AG10803 (cell line): ENCODE results near the gene COA6.
A peak's percentile ranks its signal among the peaks of the same experiment; 100 is the strongest.
"Not testable (repeated sequence)": the region's sequence is repeated elsewhere in the genome, so short reads cannot be mapped to it uniquely, and the experiment has no call there.

Experiments used
- DNase-seq: peaks from one replicate; pipeline ENCODE4 v3.0.0; 2010; ENCODE audit warnings: low read depth
- H3K4me3 ChIP-seq: 2 replicates; pipeline ENCODE4 v1.5.1; 2011; ENCODE audit warnings: mild to moderate bottlenecking, low read length, control low read depth
- TF ChIP-seq, protein P1 (sequence below): conservative IDR thresholded peaks from 2 replicates; pipeline ENCODE4 v1.5.1; 2011; ENCODE audit warnings: mild to moderate bottlenecking, low read length, control low read depth, inconsistent platforms

Gene COA6

DNA sequence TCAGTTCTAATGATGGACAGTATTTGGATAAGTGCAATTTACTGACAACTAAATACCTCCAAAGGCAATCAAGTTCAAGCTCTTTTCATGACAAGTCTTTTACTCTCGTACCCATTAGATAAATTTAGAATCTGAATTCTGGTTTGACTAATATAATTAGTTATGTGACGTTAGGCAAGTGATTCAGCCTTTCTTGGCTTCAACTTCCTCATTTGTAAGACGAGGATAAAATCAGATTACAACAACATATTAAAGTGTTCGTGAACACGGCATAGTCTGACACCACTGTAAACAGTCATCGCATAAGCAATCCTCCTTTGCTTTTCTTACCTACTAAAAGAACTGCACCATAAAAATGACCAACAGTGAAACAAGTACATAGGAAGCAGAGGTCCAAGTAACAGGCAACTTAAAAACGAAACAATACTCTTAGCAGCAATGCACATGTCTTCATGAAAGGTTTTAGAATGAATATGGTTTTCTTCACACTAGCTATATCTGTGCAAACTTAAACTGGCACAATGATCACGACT is 25.7 kb downstream of the COA6 start:
- DNase-seq, result peak; percentile 32
- TF ChIP-seq, protein P1, sequence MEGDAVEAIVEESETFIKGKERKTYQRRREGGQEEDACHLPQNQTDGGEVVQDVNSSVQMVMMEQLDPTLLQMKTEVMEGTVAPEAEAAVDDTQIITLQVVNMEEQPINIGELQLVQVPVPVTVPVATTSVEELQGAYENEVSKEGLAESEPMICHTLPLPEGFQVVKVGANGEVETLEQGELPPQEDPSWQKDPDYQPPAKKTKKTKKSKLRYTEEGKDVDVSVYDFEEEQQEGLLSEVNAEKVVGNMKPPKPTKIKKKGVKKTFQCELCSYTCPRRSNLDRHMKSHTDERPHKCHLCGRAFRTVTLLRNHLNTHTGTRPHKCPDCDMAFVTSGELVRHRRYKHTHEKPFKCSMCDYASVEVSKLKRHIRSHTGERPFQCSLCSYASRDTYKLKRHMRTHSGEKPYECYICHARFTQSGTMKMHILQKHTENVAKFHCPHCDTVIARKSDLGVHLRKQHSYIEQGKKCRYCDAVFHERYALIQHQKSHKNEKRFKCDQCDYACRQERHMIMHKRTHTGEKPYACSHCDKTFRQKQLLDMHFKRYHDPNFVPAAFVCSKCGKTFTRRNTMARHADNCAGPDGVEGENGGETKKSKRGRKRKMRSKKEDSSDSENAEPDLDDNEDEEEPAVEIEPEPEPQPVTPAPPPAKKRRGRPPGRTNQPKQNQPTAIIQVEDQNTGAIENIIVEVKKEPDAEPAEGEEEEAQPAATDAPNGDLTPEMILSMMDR, result no peak
- no peak overlapping the region for H3K4me3 ChIP-seq

DNA sequence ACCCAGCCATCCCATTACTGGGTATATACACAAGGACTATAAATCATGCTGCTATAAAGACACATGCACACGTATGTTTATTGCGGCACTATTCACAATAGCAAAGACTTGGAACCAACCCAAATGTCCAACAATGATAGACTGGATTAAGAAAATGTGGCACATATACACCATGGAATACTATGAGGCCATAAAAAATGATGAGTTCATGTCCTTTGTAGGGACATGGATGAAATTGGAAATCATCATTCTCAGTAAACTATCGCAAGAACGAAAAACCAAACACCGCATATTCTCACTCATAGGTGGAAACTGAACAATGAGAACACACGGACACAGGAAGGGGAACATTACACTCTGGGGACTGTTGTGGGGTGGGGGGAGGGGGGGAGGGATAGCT is 26.3 kb downstream of the COA6 start:
- H3K4me3 ChIP-seq, result not testable (repeated sequence)

DNA sequence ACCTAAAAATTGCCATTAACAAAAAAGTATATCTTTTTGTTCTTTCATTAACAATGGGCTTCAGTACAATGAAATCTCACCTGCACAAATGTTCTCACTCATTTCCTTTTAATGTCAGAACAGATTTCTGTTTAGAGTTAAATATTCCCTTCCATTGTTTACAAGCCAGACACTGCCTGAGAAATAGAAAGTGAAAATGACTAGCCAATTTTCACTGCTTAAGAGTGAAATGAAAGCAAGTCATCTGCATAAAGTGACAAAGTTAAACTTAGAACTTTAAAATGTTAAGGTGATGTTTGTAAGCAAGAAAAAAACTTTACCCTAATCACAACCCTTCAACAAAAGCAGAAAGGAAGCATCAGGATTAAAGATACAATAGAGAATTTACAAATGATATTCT is 27.5 kb downstream of the COA6 start:
- peak; percentile 2 for DNase-seq
- no peak overlapping the region for H3K4me3 ChIP-seq
- TF ChIP-seq, protein P1, result no peak

More for the DNA sequence above, 26.3 kb downstream of the COA6 start:
- DNase-seq, result not testable (repeated sequence)

DNA sequence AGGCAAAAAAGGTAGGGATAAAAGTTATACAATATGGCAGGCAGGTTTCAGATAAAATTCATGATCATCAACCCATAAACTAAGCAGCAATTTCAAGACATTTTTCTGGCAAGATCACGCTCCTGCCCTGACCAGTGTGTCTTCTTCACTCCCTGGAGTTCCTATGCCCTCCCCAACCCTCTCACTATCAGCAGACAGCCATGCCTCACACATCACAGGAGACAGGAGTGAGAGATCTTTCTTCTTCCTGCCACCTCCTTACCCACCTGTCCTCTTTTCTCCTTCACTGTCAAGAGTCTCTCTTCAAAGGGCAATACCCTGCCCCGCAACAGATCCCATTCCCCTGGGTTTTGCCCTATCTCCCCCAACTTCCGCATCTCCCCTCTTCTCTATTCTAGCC is 28.4 kb downstream of the COA6 start:
- TF ChIP-seq, protein P1, result no peak
- DNase-seq, result no peak
- H3K4me3 ChIP-seq, result no peak overlapping the region

DNA sequence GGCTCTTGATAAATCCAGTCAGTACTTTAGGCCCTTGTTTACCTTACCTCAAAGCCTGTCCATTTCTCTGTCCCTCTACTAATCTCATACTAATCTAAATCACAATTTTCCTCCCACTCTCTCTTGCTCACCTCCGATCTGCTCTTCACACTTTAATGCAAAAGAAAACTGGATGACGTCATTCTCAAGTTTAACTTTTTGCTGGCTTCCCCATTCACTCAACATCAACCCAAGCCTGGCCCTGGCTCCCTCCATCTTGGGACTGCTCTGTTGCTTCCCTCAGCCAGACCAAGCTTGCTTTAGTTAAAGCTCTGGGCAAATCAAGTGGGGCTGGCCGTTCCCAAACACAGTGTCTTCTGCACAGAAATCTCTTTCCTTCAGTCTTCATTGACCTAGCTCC is 29.7 kb downstream of the COA6 start:
- TF ChIP-seq, protein P1, result no peak
- DNase-seq, result no peak
- H3K4me3 ChIP-seq, result no peak overlapping the region

DNA sequence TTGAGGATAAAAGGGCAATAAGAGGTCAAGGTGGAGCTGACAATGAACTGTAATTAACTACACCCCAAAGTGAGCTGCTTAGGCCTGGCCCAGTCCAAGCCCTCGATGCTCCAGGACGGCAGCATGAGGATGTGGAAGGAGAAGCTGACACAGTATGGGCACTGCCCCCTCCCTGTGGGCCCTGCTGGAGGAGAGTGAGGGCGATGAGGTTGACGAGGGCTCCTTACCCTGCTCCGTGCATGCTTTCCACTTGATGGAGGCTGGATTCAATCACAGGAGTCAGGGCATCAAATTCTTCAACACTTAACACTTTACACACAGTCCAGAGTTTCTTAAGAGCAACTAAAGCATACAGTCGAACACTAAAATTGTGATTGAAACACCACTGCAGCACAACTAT is 32.4 kb downstream of the COA6 start:
- no peak overlapping the region for H3K4me3 ChIP-seq
- TF ChIP-seq, protein P1, result no peak
- DNase-seq, result no peak

DNA sequence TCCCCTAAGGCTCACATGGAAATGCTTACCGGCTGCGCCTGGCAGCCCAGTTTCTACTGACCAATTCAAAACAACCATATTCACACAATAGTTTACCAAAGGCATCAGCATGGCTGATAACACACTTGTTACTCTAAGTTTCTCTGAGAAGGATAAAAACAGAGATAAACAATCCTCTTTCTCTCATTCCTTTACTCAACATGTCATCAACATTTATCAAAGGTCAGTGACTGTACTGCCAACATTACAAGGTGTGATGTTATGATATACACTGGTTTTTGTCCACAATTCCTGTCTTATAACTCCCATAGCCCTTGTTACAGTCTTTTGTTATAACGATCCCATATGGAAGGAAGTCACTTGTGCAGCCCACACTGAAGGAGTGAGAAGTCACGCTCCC is 33.6 kb downstream of the COA6 start:
- no peak overlapping the region for H3K4me3 ChIP-seq
- TF ChIP-seq, protein P1, result no peak
- no peak for DNase-seq

DNA sequence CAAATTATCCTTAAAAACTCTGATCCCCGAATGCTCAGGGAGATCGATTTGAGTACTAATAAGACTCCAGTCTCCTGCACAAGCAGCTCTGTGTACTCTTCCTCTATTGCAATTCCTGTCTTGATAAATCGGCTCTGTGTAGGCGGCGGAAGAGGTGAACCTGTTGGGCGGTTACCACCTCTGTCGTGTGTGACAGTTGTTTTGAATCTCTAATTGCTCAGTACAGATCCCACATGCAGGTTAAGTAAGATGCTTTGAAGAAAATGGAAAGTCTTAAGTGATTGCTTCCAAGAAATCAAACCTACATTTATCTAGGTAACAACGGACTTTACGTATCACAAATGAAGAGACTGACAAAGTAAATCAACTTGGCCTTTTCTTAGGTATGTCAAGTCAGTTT is 35.5 kb downstream of the COA6 start:
- TF ChIP-seq, protein P1, result no peak
- H3K4me3 ChIP-seq, result no peak overlapping the region
- DNase-seq, result no peak
